HG03196 (cell line): ENCODE results near the gene RBFOX2.
"Not testable (repeated sequence)": the region's sequence is repeated elsewhere in the genome, so short reads cannot be mapped to it uniquely, and the experiment has no call there.

Experiments
- ATAC-seq: cut with Tn5 transposase; IDR thresholded peaks from one replicate; pipeline ENCODE4 v1.9.1; 2021; ENCODE audit not compliant: unreplicated experiment

The RBFOX2 gene

DNA sequence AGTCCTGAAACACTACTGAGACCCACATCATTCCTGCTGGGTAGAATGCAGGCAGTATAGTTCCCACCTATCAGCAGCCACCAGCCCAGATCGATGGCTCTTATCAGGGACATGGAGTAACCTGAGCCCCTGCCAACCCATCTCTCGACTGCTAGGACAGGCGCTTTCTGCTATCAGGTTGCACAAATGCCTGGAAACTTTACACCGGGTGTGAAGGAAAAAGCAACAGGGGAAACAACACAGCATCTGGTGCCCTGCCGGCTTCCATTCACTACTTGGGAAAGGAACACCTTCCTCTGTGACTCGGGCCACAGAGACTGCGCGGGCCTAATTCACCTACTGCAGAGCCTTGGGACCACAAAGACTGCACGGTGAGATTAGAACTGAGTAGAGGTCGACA is 18.5 kb downstream of the RBFOX2 start:
- ATAC-seq = no peak

GRCh38 chr22:36009085-36009484 is 19.5 kb downstream of the RBFOX2 start:
- ATAC-seq = no peak

GRCh38 chr22:36008565-36008964 is 20.1 kb downstream of the RBFOX2 start:
- no peak for ATAC-seq

DNA sequence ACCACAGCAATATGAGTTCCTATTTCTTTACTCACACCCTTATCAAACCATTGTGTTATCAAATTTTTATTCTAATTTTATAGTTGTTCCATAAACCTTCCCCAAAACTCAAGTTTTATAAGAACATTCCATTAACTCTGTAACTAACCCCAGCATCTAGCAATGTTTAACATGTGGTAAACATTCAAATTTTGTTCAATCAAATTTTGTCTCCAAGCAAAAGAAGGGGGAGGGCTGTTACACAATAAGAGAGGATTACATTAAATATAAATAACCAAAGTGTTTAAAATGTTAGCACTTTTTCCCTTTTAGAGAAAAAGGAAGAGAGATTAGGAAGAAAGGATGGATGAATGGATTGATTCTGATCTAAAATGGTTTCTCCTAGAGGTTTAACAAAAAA is 20.5 kb downstream of the RBFOX2 start:
- ATAC-seq = no peak

DNA sequence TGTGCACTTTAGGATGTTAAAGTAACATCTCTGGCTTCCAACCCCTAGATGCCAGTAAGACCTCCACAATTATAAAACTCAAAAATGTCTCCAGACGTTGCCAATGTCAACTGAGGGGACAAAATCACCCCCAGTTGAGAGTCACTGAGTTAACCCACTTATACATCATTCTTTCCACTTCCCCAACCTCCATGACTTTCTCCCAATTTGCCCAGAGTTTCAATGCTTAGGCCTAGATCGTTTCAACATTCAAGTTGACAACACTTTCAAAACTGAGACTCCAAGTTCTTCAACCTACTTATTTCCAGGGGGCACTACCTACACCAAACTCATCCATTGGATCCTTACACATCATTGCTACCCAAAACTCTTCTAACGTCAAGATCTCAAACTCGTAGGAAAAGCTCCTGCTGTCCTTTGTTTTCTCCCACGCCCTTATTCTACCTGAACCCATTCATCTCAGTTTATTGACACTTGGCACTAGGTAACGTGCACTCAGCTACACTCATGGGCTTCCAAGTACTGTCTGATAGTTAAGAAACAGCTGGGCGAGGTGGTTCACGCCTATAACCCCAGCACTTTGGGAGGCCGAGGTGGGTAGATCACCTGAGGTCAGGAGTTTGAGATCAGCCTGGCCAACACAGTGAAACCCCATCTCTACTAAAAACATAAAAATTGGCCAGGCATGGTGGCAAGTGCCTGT is 24.5 kb downstream of the RBFOX2 start:
- no peak for ATAC-seq

DNA sequence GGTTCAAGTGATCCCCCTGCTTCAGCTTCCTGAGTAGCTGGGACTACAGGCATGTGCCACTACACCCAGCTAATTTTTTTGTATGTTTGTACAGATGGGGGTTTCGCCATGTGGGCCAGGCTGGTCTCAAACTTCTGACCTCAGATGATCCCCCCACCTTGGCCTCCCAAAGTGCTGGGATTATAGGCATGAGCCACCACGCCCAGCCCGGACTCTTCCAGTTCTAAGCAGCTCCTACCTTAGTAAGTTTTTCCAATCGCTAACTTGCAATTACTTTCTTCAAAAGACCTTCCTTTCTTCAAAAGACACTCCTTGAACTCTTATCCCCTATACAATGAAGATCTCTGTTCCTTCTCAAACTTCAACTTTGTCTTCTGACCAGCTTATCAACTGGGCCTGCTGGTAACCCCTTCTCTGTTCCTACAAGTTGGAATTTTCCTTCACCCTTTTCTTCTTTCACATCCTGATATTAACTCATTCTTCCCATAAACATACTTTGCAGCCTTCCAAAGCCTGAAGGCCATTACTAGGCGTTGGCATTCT is 25.8 kb downstream of the RBFOX2 start:
- no peak for ATAC-seq

DNA sequence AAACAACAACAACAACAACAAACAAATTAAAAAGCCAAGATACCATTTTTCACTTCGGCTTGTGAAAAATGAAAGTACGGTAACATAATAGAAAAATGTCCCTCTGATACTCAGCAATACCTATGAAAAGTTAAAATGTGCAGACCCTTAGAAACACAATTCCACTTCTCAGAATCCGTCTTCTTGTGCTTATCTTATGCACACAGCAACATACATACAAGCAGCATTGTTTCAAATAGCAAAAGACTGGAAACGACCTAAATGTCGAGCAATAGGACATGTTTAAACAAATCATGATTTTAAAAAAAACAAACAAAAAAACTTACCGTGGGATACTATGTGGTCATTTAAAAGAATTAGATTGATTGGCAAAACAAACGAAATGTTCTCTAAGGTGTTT is 26.5 kb downstream of the RBFOX2 start:
- ATAC-seq = no peak

DNA sequence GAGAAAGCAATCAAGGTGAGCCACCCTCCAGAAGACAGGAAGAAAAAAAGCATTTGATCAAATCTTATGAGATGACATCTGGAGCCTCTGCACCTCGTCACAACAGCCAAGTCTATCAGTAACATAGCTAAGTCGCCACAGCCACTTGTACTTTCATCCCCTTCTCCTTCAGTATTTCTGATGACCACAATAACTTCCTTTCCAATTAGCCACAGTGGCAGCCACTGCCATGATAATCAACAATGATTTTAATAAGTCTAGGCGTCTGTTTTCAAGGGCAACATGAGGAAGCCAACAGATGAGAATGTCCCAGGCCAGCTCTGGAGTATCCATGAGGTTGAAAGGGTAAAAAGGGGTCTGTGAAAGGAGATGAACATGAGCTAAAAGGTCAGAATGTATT is 29.9 kb downstream of the RBFOX2 start:
- no peak for ATAC-seq

- no peak for ATAC-seq
Measured at GRCh38 chr22:35997438-35997837, 31.2 kb downstream of the RBFOX2 start.

GRCh38 chr22:35996596-35996995 is 32.0 kb downstream of the RBFOX2 start:
- ATAC-seq = no peak

- ATAC-seq = no peak
Measured at GRCh38 chr22:35995772-35996171, 32.9 kb downstream of the RBFOX2 start.

DNA sequence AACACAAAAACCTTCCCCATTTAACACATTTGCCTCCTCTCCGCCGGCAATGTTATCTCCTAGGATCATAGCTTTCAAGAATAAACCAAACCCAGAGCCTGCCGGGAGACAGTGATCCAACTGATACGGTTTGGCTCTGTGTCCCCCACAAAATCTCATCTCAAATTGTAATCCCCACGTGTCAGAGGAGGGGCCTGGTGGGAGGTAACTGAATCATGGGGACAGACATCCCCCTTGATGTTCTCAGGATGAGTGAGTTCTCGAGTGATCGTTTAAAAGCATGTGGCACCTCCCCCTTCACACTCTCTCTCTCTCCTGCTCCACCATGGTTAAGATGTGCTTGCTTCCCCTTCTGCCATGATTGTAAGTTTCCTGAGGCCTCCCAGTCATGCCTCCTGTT is 33.3 kb downstream of the RBFOX2 start:
- ATAC-seq = no peak

- not testable (repeated sequence) for ATAC-seq
Measured at GRCh38 chr22:35993727-35994126, 34.9 kb downstream of the RBFOX2 start.

GRCh38 chr22:35993048-35993714 is 35.4 kb downstream of the RBFOX2 start:
- ATAC-seq = no peak

DNA sequence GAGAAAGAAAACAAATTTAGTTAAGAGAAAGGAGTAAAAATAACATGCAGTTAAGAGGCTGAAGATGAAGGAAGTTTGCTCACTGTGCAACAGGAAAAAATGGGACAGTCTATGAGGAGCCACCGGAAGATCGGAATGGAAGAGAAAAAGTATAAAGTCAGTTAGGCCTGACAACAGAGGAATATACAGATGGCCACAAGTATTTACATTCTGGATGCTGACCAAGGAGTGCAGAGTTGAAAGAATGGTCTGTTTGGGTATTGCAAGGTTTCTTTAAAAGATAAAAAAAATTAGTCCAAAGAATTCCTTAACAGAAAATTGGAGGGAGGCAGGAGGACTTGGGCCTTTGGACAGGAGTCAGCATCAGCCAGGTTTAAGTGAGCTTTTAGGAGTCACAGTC is 37.5 kb downstream of the RBFOX2 start:
- ATAC-seq = no peak

DNA sequence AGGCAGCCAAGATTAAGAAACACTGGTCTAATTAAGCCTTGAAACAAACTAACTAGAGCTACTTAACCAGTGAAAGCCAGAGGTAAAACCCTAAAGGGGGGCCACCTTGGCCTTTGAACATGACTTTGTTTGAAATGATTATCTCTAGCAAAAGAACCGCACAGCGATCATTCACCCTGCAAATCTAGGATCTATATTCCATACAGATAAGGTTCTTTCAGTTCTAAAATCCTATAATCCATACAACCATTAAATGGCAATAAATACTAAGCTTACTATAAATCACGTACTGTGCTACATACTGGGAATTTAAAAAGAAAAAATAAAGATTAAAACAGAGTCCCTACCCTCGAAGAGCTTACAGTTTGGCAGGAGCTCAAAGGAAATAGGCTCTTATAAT is 40.6 kb downstream of the RBFOX2 start:
- ATAC-seq = no peak

DNA sequence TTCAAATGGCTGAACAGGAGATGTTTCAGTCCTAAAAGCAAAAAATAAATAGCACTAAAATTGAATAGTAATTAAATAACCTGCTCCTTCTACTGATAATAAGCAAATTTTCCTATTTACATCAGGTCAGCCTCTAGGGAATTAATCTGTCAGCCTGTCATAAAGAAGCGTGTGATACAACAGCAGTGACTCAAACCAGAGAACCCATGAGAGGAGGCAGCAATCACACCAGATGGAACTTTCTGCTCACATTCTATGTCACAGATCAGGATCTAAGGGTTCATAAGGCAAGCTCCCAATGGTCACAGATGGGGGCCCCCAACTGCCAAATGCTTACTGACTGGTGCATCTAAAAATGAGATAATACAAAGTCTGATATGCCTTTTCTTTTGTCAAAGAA is 41.1 kb downstream of the RBFOX2 start:
- ATAC-seq = no peak

- ATAC-seq = no peak
Measured at GRCh38 chr22:35986088-35986487, 42.5 kb downstream of the RBFOX2 start.

DNA sequence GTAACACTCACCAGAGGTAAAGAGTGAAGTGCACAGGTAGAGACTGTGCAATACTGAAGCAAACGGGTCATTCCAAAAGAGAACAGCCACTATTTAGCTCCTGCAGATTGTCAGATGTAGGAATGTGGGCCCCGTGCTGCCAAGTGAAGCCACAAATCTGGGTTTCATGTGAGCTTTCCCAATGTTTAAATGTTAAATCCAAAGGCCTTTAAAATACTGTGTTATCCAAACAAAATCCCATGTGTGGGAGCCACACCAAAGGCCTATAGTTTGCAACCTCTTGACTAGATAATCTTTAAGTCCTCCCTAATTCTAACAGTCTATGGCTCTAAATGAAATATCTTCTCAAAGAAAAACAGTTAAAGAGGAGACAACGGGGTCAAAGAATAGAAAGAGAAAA is 43.3 kb downstream of the RBFOX2 start:
- no peak for ATAC-seq

DNA sequence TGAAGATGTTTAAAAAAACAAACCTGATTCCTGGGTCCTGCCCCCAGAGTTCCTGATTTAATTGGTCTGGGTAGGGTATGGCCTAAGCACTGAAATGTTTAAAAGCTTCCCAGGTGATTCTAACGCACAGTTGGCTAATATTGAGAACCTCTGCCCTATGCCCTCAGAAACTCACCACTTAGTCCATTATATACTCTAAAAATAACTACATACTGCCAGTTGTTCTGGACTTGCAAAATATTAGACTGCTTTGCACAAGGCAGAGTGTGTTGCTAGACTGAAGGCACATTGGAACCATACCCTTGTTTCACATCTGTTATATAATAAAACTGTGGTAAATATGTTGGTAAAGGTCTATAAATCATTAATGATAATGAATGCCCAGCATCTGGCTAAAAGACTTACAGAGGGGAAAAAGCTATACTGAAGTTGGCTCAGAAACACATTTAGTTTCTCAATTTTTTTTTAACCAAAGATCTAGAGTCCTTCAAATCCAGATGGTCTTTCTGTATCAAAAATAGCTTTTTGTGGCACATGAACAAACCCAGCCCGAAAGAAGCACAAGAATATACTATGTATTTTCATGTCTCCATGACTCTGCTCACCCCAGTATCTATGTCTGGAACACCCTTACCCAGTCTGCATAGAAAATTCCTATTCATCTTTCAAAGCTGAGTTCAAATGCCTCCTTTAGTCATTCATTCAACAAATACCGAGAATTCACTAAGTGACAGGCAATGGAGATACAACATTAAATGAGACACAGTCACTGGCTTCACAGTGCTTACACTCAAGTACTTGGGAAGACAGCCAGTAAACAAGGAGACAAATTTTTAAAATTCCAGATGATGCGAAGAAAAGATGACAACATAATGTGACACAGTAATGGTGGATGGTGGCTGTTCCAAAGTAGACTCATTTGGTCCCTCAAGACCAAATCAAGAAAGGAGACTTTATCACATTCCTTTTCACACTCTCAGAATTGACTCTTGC is 44.1 kb downstream of the RBFOX2 start:
- ATAC-seq = no peak

DNA sequence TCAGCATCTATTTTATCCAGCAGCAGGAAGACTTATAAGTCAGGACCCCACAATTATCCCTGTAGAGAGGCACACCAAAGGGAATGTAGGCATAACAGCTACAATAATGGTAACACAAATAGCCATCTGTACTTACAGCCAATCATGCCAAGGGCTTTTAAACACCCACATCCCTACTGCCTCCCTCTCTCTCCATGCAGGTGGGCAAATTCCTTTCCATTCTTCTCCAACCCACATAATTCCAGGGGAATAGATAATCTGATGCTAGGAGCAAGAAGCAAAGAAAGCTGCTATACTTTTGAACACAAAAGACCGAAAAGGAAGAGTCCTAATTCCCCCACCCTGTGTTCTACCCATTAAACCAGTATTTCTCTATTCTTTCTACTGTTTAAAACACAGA is 46.7 kb downstream of the RBFOX2 start:
- ATAC-seq = no peak
